Measurements from ENCODE around the gene RAC3.

GRCh38 chr17:82035488-82035887, 4.0 kb downstream of the RAC3 start:
- TF ChIP-seq CTCF (optimal IDR thresholded peaks at IDR 0.05 in 1 of 3, IDR thresholded peaks at IDR 0.05 in 1 of 3, conservative IDR thresholded peaks at IDR 0.05 in 1 of 3; ENCODE audit: extremely low read depth in 1 of 3, insufficient read depth in 2 of 3, low read length in 3 of 3): no peak
- TF ChIP-seq EZH2 (IDR thresholded peaks at IDR 0.05; ENCODE audit: low read length): no peak
